Trophoblast cell (in vitro differentiated cells and primary cell): ENCODE data around the gene TTLL11.

Source experiments
- DNase-seq, 2 donors: peaks; one replicate each; pipeline ENCODE4 v3.0.0-alpha.2; 2016
- H2AFZ ChIP-seq: 2 replicates; pipeline ENCODE4 v1.6.1; 2013; ENCODE audit warnings: low read length, moderate library complexity, mild to moderate bottlenecking; ENCODE audit not compliant: insufficient read depth, poor library complexity
- H2AK5ac ChIP-seq: 2 replicates; pipeline ENCODE4 v1.6.1; 2013; ENCODE audit warnings: mild to moderate bottlenecking, low read length
- H2BK120ac ChIP-seq: 2 replicates; pipeline ENCODE4 v1.6.1; 2013; ENCODE audit warnings: low read length, mild to moderate bottlenecking, moderate library complexity; ENCODE audit not compliant: insufficient read depth, poor library complexity
- H2BK12ac ChIP-seq: 2 replicates; pipeline ENCODE4 v1.6.1; 2013; ENCODE audit warnings: mild to moderate bottlenecking, low read length, moderate library complexity
- H2BK5ac ChIP-seq: 2 replicates; pipeline ENCODE4 v1.6.1; 2013; ENCODE audit warnings: low read length, low read depth, moderate library complexity, mild to moderate bottlenecking; ENCODE audit not compliant: poor library complexity
- H3K14ac ChIP-seq: 2 replicates; pipeline ENCODE4 v1.6.1; 2013; ENCODE audit warnings: mild to moderate bottlenecking, low read length
- H3K18ac ChIP-seq: 2 replicates; pipeline ENCODE4 v1.6.1; 2013; ENCODE audit warnings: mild to moderate bottlenecking, low read length
- H3K23ac ChIP-seq: 2 replicates; pipeline ENCODE4 v1.6.1; 2013; ENCODE audit warnings: low read length
- H3K27ac ChIP-seq: 2 replicates; pipeline ENCODE4 v1.5.1; 2013; ENCODE audit warnings: low read depth, mild to moderate bottlenecking, inconsistent platforms, low read length, moderate library complexity
- H3K27me3 ChIP-seq: 2 replicates; pipeline ENCODE4 v1.6.1; 2013; ENCODE audit warnings: inconsistent platforms, mild to moderate bottlenecking, low read length, moderate library complexity; ENCODE audit not compliant: insufficient read depth
- H3K36me3 ChIP-seq, 2 experiments: 1 replicate in 1 of 2; 2 replicates in 1 of 2; pipeline ENCODE4 v1.6.1; 2013; ENCODE audit warnings: low read length in 2 of 2, mild to moderate bottlenecking in 2 of 2, moderate library complexity in 1 of 2; ENCODE audit not compliant: insufficient read depth in 2 of 2, control insufficient read depth in 1 of 2
- H3K4ac ChIP-seq: 2 replicates; pipeline ENCODE4 v1.6.1; 2013; ENCODE audit warnings: low read depth, mild to moderate bottlenecking, low read length, moderate library complexity
- H3K4me1 ChIP-seq, 2 experiments: 1 replicate in 1 of 2; 2 replicates in 1 of 2; pipeline ENCODE4 v1.6.1; 2013; ENCODE audit warnings: low read length in 2 of 2, mild to moderate bottlenecking in 2 of 2, moderate library complexity in 1 of 2; ENCODE audit not compliant: insufficient read depth in 2 of 2, control insufficient read depth in 1 of 2
- H3K4me2 ChIP-seq: 2 replicates; pipeline ENCODE4 v1.6.1; 2013; ENCODE audit warnings: inconsistent platforms, mild to moderate bottlenecking, low read length, moderate library complexity
- H3K4me3 ChIP-seq: 2 replicates; pipeline ENCODE4 v1.5.1; 2013; ENCODE audit warnings: mild to moderate bottlenecking, low read depth, low read length, inconsistent platforms
- H3K79me1 ChIP-seq: one replicate; pipeline ENCODE4 v1.6.1; 2013; ENCODE audit warnings: low read length
- H3K79me2 ChIP-seq: 2 replicates; pipeline ENCODE4 v1.6.1; 2013; ENCODE audit warnings: low read length, mild to moderate bottlenecking; ENCODE audit not compliant: control insufficient read depth, insufficient read depth, poor library complexity
- H3K9ac ChIP-seq: 2 replicates; pipeline ENCODE4 v1.6.1; 2013; ENCODE audit warnings: mild to moderate bottlenecking, low read length
- H3K9me3 ChIP-seq: 2 replicates; pipeline ENCODE4 v1.6.1; 2013; ENCODE audit warnings: low read depth, mild to moderate bottlenecking, control low read depth, inconsistent platforms, low read length; ENCODE audit not compliant: insufficient read depth
- H4K12ac ChIP-seq: 2 replicates; pipeline ENCODE4 v1.6.1; 2013; ENCODE audit warnings: low read depth, mild to moderate bottlenecking, low read length, moderate library complexity
- H4K8ac ChIP-seq: 2 replicates; pipeline ENCODE4 v1.6.1; 2013; ENCODE audit warnings: low read depth, mild to moderate bottlenecking, low read length, moderate library complexity
- H4K91ac ChIP-seq: one replicate; pipeline ENCODE4 v1.6.1; 2013; ENCODE audit warnings: low read depth, mild to moderate bottlenecking, low read length, moderate library complexity
- WGBS: extraction: QIAGEN DNeasy Blood & Tissue Kit; methylation state at CpG from one replicate; pipeline ENCODE4 v1.1.7; 2013; ENCODE audit warnings: missing lambda C conversion rate; ENCODE audit not compliant: insufficient read length, insufficient coverage; ENCODE audit errors: extremely low coverage; 5-methylcytosine and 5-hydroxymethylcytosine counted together

The TTLL11 gene

GRCh38 chr9:121966706-121967105 is 126.4 kb downstream of the TTLL11 start:
- Histone ChIP-seq H3K9ac (no peak overlapping the region), H3K27me3 (no peaks in the 10 kb centered on the region), H3K4ac (no peak overlapping the region), H2BK12ac (no peak overlapping the region), H3K79me1 (no peaks in the 10 kb centered on the region), H2AFZ (no peak overlapping the region), H3K36me3 (no peaks in the 10 kb centered on the region), H3K4me3 (no peak overlapping the region), H3K14ac (no peak overlapping the region), H2AK5ac (no peak overlapping the region), H2BK120ac (no peak overlapping the region), H3K9me3 (no peaks in the 10 kb centered on the region), H3K4me2 (no peak overlapping the region), H3K23ac (no peak overlapping the region), H4K91ac (no peak overlapping the region), H3K79me2 (no peaks in the 10 kb centered on the region), H2BK5ac (no peak overlapping the region), H4K12ac (no peak overlapping the region), H3K4me1 (peaks cover 0 to 2% of the 10 kb centered on the region in 2 experiments), H3K18ac (no peak overlapping the region), H4K8ac (no peak overlapping the region), H3K27ac (no peak overlapping the region)
- no peak for DNase-seq
- WGBS, result no CpG with 5 or more reads among the region's 1 CpG

- WGBS, result no CpG with 5 or more reads among the region's 8 CpGs
- H3K79me1 ChIP-seq, result no peaks in the 10 kb centered on the region
- H4K8ac ChIP-seq, result no peak overlapping the region
- H3K14ac ChIP-seq, result no peak overlapping the region
- H3K9ac ChIP-seq, result no peak overlapping the region
- H2BK5ac ChIP-seq, result no peak overlapping the region
- no peak overlapping the region for H3K23ac ChIP-seq
- H2BK120ac ChIP-seq, result no peak overlapping the region
- H3K4me1 ChIP-seq, result peaks cover 0 to 2% of the 10 kb centered on the region in 2 experiments
- H2AK5ac ChIP-seq, result no peak overlapping the region
- H3K4me3 ChIP-seq, result no peak overlapping the region
- no peak overlapping the region for H3K18ac ChIP-seq
- no peak overlapping the region for H3K27ac ChIP-seq
- H3K9me3 ChIP-seq, result peaks cover 3% of the 10 kb centered on the region
- H2AFZ ChIP-seq, result no peak overlapping the region
- H2BK12ac ChIP-seq, result no peak overlapping the region
- peak; percentile 22 to 29 for DNase-seq
- no peaks in the 10 kb centered on the region for H3K79me2 ChIP-seq
- H3K4me2 ChIP-seq, result no peak overlapping the region
- no peak overlapping the region for H4K91ac ChIP-seq
- H3K4ac ChIP-seq, result no peak overlapping the region
- H3K36me3 ChIP-seq, result no peaks in the 10 kb centered on the region
- no peak overlapping the region for H4K12ac ChIP-seq
- H3K27me3 ChIP-seq, result no peaks in the 10 kb centered on the region
These were observed 129.5 kb downstream of the TTLL11 start for GRCh38 chr9:121963528-121963995.

DNA sequence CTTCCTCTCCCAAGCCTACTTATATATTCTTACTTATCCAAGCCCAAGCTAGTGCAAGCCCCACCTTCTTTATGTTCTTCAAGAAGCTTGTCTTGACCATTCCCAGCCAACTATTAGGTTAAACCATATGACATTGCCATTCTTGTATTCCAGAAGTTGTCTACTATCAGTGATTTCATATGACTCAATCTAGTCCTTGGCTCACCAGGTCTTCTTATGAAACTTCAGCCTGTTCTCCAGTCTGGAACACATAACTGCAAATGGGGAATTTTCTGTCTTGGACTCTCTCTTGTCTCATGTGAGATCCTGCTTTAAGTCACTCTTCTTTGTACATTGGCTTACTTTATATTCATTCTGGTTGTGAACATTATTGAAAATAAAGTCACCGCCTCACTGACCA is 130.7 kb downstream of the TTLL11 start:
- H3K4me2 ChIP-seq, result no peak overlapping the region
- no peak overlapping the region for H3K27ac ChIP-seq
- H4K8ac ChIP-seq, result no peak overlapping the region
- H4K91ac ChIP-seq, result no peak overlapping the region
- no peak overlapping the region for H3K23ac ChIP-seq
- H2BK12ac ChIP-seq, result no peak overlapping the region
- H2AFZ ChIP-seq, result no peak overlapping the region
- no peaks in the 10 kb centered on the region for H3K79me1 ChIP-seq
- no peak overlapping the region for H3K4me3 ChIP-seq
- H2BK5ac ChIP-seq, result no peak overlapping the region
- no peak overlapping the region for H3K4ac ChIP-seq
- peaks cover 0 to 2% of the 10 kb centered on the region in 2 experiments for H3K4me1 ChIP-seq
- H3K9me3 ChIP-seq, result peaks cover 3% of the 10 kb centered on the region
- H4K12ac ChIP-seq, result no peak overlapping the region
- no peak for DNase-seq
- no peaks in the 10 kb centered on the region for H3K27me3 ChIP-seq
- no peak overlapping the region for H3K18ac ChIP-seq
- H3K36me3 ChIP-seq, result no peaks in the 10 kb centered on the region
- H3K79me2 ChIP-seq, result no peaks in the 10 kb centered on the region
- no peak overlapping the region for H2BK120ac ChIP-seq
- WGBS, result no CpG with 5 or more reads among the region's 1 CpG
- H3K9ac ChIP-seq, result no peak overlapping the region
- H2AK5ac ChIP-seq, result no peak overlapping the region
- no peak overlapping the region for H3K14ac ChIP-seq

GRCh38 chr9:121960665-121961064 is 132.4 kb downstream of the TTLL11 start:
- Histone ChIP-seq H3K14ac (no peak overlapping the region), H4K91ac (no peak overlapping the region), H3K79me2 (no peaks in the 10 kb centered on the region), H2BK120ac (no peak overlapping the region), H2AFZ (no peak overlapping the region), H2BK5ac (no peak overlapping the region), H3K4ac (no peak overlapping the region), H3K23ac (no peak overlapping the region), H3K27me3 (no peaks in the 10 kb centered on the region), H3K9ac (no peak overlapping the region), H3K79me1 (no peaks in the 10 kb centered on the region), H3K18ac (no peak overlapping the region), H3K4me2 (no peak overlapping the region), H3K27ac (no peak overlapping the region), H2BK12ac (no peak overlapping the region), H3K4me3 (no peak overlapping the region), H4K12ac (no peak overlapping the region), H3K9me3 (peaks cover 3% of the 10 kb centered on the region), H3K36me3 (no peaks in the 10 kb centered on the region), H2AK5ac (no peak overlapping the region), H4K8ac (no peak overlapping the region), H3K4me1 (peaks cover 0 to 2% of the 10 kb centered on the region in 2 experiments)
- no peak for DNase-seq
- WGBS, result no CpG with 5 or more reads among the region's 7 CpGs
